Measurements from ENCODE around the gene ZNF800.

The ZNF800 gene

DNA sequence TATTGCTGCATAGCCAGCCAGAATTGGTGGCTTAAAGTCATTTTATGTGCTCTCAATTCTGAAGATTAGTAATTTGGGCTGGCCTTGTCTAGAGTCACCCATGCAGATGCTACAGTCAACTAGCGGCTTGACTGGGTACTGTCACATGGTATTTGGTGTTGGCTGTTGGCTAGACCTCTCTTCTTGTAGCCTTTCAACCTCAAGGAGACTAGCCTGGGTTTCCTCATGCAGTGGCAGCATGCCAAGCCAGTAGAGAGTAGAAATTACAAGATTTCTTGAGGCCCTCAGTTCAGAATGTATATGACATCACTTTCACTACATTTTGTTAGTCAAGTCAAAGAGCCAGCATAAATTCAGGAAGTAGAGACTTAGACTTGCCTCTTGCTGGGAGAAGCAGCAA, 3.7 kb upstream of the ZNF800 start:
- TF ChIP-seq, protein P1, sequence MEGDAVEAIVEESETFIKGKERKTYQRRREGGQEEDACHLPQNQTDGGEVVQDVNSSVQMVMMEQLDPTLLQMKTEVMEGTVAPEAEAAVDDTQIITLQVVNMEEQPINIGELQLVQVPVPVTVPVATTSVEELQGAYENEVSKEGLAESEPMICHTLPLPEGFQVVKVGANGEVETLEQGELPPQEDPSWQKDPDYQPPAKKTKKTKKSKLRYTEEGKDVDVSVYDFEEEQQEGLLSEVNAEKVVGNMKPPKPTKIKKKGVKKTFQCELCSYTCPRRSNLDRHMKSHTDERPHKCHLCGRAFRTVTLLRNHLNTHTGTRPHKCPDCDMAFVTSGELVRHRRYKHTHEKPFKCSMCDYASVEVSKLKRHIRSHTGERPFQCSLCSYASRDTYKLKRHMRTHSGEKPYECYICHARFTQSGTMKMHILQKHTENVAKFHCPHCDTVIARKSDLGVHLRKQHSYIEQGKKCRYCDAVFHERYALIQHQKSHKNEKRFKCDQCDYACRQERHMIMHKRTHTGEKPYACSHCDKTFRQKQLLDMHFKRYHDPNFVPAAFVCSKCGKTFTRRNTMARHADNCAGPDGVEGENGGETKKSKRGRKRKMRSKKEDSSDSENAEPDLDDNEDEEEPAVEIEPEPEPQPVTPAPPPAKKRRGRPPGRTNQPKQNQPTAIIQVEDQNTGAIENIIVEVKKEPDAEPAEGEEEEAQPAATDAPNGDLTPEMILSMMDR (IDR thresholded peaks at IDR 0.05) = no peak

DNA sequence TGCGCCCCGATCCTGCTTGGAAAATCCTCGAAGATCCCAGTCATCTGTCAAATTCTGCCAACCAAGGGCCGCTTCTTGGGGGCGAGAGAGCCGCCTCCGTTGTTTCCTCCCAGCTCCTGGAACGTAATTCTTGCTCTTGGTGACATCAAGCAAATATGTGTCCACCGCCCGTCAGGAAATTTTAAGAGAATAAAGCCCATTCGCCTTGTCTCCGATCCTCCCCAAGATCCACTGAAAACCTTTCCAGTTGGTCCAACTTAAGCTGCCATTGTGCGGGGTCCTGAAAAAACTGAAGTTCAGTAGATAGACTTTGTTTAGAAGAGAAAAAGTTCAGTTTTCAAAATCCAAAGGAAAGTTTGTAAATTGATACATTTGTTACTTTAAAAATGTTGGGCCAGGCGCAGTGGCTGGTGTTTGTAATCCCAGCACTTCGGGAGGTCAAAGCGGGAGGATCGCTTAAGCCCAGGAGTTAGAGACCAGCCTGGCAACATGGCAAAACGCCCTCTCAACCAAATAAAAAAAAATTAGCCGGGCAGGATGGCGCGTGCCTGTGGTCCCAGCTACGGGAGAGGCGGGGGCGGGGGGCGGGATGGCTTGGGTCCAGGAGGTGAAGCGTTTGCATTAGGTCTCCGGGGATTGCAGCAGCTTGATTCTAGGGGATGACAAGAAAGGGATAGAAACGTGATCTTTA, 1.0 kb upstream of the ZNF800 start:
- TF ChIP-seq, protein P1 (IDR thresholded peaks at IDR 0.05) = no peak

DNA sequence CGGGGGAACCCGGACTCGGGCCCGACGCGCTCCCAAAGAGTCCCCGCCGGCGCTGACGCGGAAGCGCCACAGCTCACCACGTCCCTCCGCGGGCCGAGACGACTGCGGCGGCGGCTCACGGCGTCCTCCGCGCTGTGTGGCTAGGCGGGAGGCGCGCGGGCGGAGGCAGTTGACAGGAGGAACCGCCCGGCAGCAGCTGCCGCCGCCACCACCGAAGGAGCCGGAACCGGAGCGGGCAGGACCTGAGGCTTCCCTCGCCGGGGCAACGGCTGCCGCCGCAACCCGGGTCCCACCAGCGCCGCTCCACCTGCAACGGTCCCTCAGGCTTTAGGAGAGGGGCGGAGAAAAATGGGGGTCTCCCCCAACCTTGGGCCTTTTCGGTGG, 334 bp downstream of the ZNF800 start:
- TF ChIP-seq, protein P1 (IDR thresholded peaks at IDR 0.05) = no peak

DNA sequence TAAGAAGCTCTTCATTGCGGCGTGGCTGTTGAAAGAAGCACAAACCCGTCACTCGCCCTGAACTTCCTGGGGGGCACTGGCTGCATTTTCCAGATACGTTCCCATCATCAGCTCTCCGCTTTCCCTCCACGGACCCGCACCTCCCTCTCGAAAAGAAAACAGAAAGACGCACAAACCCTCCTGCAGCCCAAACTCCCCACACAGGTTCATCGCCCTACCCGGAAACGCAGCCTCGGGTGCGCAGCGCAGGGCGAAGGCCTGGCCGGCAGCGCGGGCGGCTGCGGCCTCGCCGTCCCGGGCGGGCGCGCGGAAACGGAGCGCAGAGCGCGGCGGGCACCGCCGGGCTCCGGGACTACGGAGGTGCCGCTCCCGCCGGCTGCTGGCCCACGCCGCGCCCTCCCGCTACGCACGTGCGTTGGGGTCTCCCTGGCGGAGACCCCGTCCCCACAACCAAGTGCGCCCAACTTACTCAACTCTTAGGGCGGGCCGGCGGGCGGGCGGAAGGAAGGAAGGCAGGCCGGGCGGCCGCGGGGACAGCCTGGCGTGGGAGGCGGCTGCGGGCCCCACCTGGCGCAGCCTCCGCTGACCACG, 822 bp downstream of the ZNF800 start:
- TF ChIP-seq, protein P1 (IDR thresholded peaks at IDR 0.05) = no peak

DNA sequence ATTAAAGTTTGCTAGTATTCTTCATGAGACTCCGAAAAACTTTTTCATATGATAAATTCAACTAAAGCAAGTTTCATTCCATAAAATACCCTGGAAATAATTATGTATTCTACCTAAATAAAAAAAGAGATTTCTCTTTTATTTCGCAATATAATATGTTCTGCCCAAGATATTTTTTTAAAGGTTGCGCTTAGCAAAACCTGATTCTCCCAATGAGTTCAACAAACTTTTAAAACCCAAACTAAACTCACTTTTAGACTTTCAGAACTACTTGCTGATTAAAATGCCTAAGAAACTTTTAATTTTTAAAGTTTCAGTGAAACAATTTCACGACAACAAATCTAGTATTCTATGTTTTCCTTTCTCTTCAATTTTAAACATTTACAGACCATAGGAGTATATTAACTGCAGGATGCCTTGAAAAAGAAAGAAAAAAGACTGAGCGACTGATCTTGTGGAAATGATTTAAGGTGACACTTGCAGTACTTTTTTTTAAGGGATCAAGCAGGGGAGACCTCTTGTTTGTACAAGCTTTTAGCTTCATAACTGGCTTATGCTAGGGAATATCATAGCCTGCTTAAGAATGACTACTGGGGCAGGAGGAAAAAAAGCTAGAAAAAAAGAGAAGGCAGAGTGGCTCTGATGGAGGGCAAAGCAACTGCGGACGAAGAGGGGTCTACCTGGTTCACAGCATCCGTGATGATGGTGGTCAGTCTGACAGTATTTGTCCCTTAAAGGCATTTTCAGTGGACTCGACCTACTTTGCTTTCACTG, 1.5 kb downstream of the ZNF800 start:
- TF ChIP-seq, protein P1 (IDR thresholded peaks at IDR 0.05) = no peak

DNA sequence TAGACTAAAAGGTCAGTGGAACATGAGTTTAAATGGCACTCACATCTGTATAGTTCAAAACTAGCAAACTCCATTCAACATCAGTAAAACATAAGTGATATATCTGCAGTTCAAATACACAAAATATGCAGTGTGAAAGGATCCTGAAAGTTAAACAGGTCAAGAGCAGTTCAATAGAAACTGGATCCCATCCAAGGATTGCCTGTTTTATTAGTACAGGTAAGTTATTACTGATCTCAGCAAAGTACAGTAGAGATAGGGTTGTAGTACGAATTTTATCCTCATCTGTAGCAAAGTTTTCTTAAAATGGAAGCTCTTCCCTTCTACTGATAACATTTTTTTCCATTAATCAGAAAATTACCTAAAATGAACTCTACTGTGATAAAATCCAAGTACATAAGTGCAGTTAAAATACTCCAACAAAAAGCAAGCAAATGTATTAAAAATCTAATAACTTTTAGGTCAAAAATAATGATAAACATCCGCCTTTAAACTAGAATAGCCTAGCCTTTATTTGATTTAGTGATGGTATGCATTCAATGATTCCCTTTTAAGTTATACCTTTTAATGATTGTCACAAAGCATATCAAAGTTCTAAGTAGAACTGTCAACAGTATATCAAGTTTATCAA, 2.2 kb downstream of the ZNF800 start:
- TF ChIP-seq, protein P1 (IDR thresholded peaks at IDR 0.05) = no peak

DNA sequence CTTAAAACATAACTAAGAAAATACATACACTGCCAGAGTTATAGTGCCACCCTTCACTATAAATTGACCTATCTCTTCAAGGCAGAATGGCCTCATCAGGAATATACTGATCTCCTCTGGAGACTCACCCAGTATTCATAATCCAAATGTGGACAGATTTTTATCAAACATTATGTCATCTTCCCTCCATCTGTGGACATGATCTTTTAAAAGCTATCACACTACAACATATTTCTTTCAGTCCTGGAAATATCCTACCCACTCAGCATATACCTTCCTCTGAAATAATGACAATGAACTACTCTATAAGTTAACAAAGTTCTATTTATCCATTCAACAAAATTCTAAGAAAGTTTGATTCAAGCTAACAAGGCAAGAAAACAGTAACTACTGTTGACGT, 3.2 kb downstream of the ZNF800 start:
- TF ChIP-seq, protein P1 (IDR thresholded peaks at IDR 0.05) = no peak

Data from LNCAP (cell line).